Mucosa of rectum (tissue), 2 donors: ENCODE results near the gene GSE1.
"Not testable (repeated sequence)": the region's sequence is repeated elsewhere in the genome, so short reads cannot be mapped to it uniquely, and the experiment has no call there.

Source experiments
- H3K27ac ChIP-seq, 2 donors: one replicate each; pipeline ENCODE4 v1.7.0; 2013; ENCODE audit warnings: inconsistent platforms in 2 of 2, low read depth in 2 of 2, low read length in 2 of 2
- H3K27me3 ChIP-seq, 2 donors: one replicate each; pipeline ENCODE4 v1.7.0; 2013; ENCODE audit warnings: low read length in 2 of 2; ENCODE audit not compliant: control insufficient read depth in 2 of 2, insufficient read depth in 2 of 2
- H3K36me3 ChIP-seq, 2 donors: one replicate each; pipeline ENCODE4 v1.7.0; 2013; ENCODE audit warnings: low read length in 2 of 2; ENCODE audit not compliant: control insufficient read depth in 2 of 2, insufficient read depth in 2 of 2
- H3K4me1 ChIP-seq, 2 donors: one replicate each; pipeline ENCODE4 v1.7.0; 2013; ENCODE audit warnings: low read length in 2 of 2, mild to moderate bottlenecking in 1 of 2; ENCODE audit not compliant: control insufficient read depth in 2 of 2, insufficient read depth in 2 of 2
- H3K4me3 ChIP-seq, 2 donors: one replicate each; pipeline ENCODE4 v1.7.0; 2013; ENCODE audit warnings: low read length in 2 of 2
- H3K9ac ChIP-seq, 2 donors: one replicate each; pipeline ENCODE4 v1.7.0; 2013; ENCODE audit warnings: low read length in 2 of 2, low read depth in 1 of 2, mild to moderate bottlenecking in 1 of 2
- H3K9me3 ChIP-seq, 2 donors: one replicate each; pipeline ENCODE4 v1.7.0; 2013; ENCODE audit warnings: low read length in 2 of 2; ENCODE audit not compliant: control insufficient read depth in 2 of 2
- donor health status: healthy.
- donor health status: Normal muscosa, but diverticular disease.

Gene GSE1

GRCh38 chr16:85589688-85590505, 23.2 kb upstream of the GSE1 start:
- Histone ChIP-seq H3K27me3 (no peaks in the 10 kb centered on the region), H3K27ac (no peak overlapping the region), H3K9ac (no peak overlapping the region), H3K4me3 (no peak overlapping the region), H3K36me3 (no peaks in the 10 kb centered on the region), H3K9me3 (no peaks in the 10 kb centered on the region), H3K4me1 (peaks cover 4 to 9% of the 10 kb centered on the region in 2 donors)

- Histone ChIP-seq H3K9me3 (no peaks in the 10 kb centered on the region), H3K27me3 (no peaks in the 10 kb centered on the region), H3K4me3 (no peak overlapping the region), H3K27ac (no peak overlapping the region), H3K9ac (no peak overlapping the region), H3K4me1 (peaks cover 4 to 6% of the 10 kb centered on the region in 2 donors), H3K36me3 (no peaks in the 10 kb centered on the region)
Measured at GRCh38 chr16:85590506-85590832, 22.7 kb upstream of the GSE1 start.

DNA sequence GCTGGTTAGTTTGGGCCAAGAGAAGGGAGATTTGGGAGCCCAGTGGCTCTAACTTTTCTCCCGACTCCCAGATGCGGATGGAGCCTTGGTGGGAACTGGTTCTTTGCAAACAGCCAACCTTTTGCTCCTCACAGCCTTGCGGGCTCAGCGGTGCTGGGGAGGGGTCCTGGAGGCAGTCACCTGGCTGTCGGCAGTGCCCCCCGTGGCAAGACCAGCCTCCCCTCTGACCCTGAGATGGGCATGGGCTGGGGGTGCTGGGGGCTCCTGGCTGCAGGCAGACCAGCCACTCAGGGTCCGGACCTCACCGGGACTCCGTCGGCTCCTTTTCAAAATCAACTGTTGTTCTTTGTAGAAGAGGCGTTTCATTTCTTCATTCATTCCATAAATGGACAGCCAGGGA, 21.7 kb upstream of the GSE1 start:
- H3K9me3 ChIP-seq: no peaks in the 10 kb centered on the region
- no peak overlapping the region for H3K27ac ChIP-seq
- no peak overlapping the region for H3K9ac ChIP-seq
- peaks cover 4 to 6% of the 10 kb centered on the region in 2 donors for H3K4me1 ChIP-seq
- peaks cover 4 to 6% of the 10 kb centered on the region in 2 donors for H3K36me3 ChIP-seq
- H3K4me3 ChIP-seq: no peak overlapping the region
- H3K27me3 ChIP-seq: no peaks in the 10 kb centered on the region

GRCh38 chr16:85592277-85592676, 20.8 kb upstream of the GSE1 start:
- H3K27me3 ChIP-seq, H3K4me3 ChIP-seq, H3K36me3 ChIP-seq, H3K4me1 ChIP-seq, H3K9ac ChIP-seq, H3K9me3 ChIP-seq, H3K27ac ChIP-seq: not testable (repeated sequence)

- Histone ChIP-seq H3K36me3 (peaks cover 6% of the 10 kb centered on the region in 2 donors), H3K27me3 (no peaks in the 10 kb centered on the region), H3K4me3 (no peak overlapping the region), H3K9ac (no peak overlapping the region), H3K27ac (no peak overlapping the region), H3K4me1 (peaks cover 4 to 6% of the 10 kb centered on the region in 2 donors), H3K9me3 (no peaks in the 10 kb centered on the region)
Measured at GRCh38 chr16:85592700-85593493, 20.2 kb upstream of the GSE1 start.

DNA sequence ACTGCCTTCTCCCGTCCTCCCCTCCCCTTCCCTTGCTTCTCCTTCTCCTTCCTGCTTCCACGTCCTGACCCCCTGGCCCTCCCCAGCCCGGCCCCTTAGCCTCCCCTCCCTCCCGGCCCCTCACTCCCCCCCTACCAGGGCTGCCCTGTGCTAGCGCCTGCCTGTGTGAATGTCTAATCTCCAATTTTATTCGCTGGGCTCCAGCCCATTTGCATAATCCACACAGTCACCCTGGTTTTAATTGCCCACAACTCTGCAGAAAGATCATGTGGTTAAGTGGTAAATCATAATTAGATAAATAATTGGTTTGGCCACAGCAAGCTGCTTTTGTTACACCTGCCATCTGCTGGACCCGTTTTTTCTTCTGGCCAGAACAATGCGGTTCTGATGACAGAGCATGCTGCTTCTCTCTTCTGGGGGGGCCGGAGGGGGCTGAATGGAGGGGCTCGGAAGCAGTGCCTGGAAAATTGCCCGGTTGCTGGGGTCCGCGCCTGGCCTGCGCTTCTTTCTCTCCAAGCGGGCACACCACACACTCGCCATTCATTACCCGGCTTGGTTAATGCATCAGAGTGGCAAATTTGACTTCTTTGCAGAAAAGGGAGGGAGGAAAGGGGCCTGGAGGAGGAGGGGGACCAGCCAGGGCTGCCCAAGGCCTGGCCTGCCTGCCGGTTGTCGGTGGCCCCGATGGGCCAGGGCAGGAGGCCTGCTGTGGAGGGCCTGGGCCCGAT, 19.5 kb upstream of the GSE1 start:
- H3K4me1 ChIP-seq: peaks cover 4 to 6% of the 10 kb centered on the region in 2 donors
- H3K9ac ChIP-seq: no peak overlapping the region
- H3K4me3 ChIP-seq: no peak overlapping the region
- no peak overlapping the region for H3K27ac ChIP-seq
- H3K27me3 ChIP-seq: no peaks in the 10 kb centered on the region
- peaks cover 6% of the 10 kb centered on the region in 2 donors for H3K36me3 ChIP-seq
- no peaks in the 10 kb centered on the region for H3K9me3 ChIP-seq

DNA sequence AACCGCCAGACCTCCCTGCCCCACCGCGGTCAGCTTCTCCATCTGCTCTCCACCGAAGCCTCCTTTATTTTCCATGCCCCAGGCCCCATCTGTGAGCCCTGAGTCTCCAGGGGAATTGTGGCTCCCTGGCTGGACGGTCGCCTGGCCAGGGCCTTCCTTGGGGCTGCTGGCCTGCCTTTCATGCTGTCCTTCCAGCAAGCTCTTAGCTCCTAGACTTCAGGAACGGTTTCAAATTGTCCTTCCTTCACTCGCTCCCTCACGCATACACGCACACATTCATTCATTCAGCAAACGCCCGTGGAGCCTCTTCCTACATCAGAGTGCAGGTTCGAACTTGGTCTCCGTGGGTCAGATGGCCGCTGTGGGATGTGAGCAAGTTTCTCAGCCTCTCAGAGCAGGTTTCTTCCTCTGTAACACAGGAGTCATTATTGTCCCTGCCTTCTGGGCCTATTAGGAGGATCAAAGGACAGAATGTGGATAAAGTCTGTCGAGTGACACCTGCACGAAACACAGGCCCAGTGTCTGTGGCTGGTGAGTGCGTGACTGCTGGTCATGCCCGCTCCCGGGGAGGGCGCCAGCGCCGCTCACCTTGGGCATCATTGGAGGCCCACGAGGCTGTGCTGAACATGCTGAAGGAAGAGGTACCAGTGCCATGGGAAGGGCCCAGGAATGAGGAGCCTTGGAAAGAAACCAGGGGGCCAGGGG, 18.7 kb upstream of the GSE1 start:
- Histone ChIP-seq H3K27me3 (no peaks in the 10 kb centered on the region), H3K9me3 (no peaks in the 10 kb centered on the region), H3K36me3 (peaks cover 6 to 9% of the 10 kb centered on the region in 2 donors), H3K9ac (no peak overlapping the region), H3K27ac (no peak overlapping the region), H3K4me1 (peaks cover 4 to 6% of the 10 kb centered on the region in 2 donors), H3K4me3 (no peak overlapping the region)

GRCh38 chr16:85594978-85595661, 18.0 kb upstream of the GSE1 start:
- Histone ChIP-seq H3K9ac (no peak overlapping the region), H3K36me3 (peaks cover 6 to 9% of the 10 kb centered on the region in 2 donors), H3K27ac (no peak overlapping the region), H3K4me1 (peaks cover 4 to 6% of the 10 kb centered on the region in 2 donors), H3K4me3 (no peak overlapping the region), H3K9me3 (no peaks in the 10 kb centered on the region), H3K27me3 (no peaks in the 10 kb centered on the region)

DNA sequence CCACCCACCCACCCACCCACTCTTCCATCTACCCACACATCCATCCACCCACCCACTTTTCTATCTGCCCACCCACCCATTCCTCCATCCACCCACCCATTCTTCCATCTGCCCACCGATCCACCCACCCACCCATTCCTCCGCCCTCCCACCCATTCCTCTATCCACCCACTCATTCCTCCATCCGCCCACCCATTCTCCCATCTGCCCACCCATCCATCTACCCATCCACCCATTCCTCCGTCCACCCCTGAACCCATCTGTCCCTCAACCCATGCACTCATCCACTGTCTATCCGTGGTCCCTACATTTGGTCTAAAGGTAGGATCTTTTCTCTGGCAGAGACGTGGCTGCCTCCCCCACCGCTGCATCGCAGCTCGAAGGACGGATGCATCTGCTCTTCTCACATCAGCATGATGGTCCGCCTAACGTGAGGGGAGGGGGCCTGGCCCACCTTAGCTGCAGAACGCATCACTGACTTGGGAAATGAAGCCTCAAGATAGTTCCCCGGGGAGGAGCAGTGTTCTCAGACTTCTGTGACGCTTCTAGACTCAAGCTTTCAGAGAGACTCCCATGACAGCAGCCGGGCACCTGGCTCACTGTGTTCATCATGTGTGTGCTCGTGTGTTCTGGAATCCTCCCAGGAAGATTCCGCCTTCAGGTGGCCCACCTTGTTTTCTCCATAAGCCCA, 17.2 kb upstream of the GSE1 start:
- H3K27ac ChIP-seq: no peak overlapping the region
- H3K4me1 ChIP-seq: peaks cover 4 to 6% of the 10 kb centered on the region in 2 donors
- no peaks in the 10 kb centered on the region for H3K9me3 ChIP-seq
- no peak overlapping the region for H3K9ac ChIP-seq
- H3K27me3 ChIP-seq: no peaks in the 10 kb centered on the region
- H3K36me3 ChIP-seq: peaks cover 6 to 9% of the 10 kb centered on the region in 2 donors
- H3K4me3 ChIP-seq: no peak overlapping the region
